HG03521 (cell line): ENCODE data around the gene WASL.
A peak's percentile ranks its signal among the peaks of the same experiment; 100 is the strongest.
"Not testable (repeated sequence)": the region's sequence is repeated elsewhere in the genome, so short reads cannot be mapped to it uniquely, and the experiment has no call there.

ENCODE experiments used
- ATAC-seq: cut with Tn5 transposase; IDR thresholded peaks from one replicate; pipeline ENCODE4 v1.9.1; 2021; ENCODE audit warnings: mild to moderate bottlenecking, moderate library complexity; ENCODE audit not compliant: unreplicated experiment

Gene WASL

GRCh38 chr7:123748734-123749536 lies at the start of gene WASL:
Gene WASL, minus strand, starts transcription at chr7:123749003. Its CDS starts 269 bp downstream, at chr7:123748734.
- peak; percentile 72 for ATAC-seq

- ATAC-seq, result no peak
Observed at GRCh38 chr7:123797673-123798531, 49.1 kb upstream of the WASL start.

GRCh38 chr7:123796568-123796967 lies 47.8 kb upstream of the WASL start:
- ATAC-seq, result no peak

GRCh38 chr7:123795917-123796316 lies 47.1 kb upstream of the WASL start:
- ATAC-seq, result no peak

GRCh38 chr7:123795116-123795515 lies 46.3 kb upstream of the WASL start:
- not testable (repeated sequence) for ATAC-seq

- ATAC-seq, result no peak
Observed at GRCh38 chr7:123792547-123792946, 43.7 kb upstream of the WASL start.

- ATAC-seq, result no peak
Observed at GRCh38 chr7:123791001-123791400, 42.2 kb upstream of the WASL start.

- no peak for ATAC-seq
Observed at GRCh38 chr7:123789817-123790216, 41.0 kb upstream of the WASL start.

- ATAC-seq, result no peak
Observed at GRCh38 chr7:123789206-123789784, 40.5 kb upstream of the WASL start.

- no peak for ATAC-seq
Observed at GRCh38 chr7:123788584-123788983, 39.8 kb upstream of the WASL start.

GRCh38 chr7:123787220-123788007 lies 38.6 kb upstream of the WASL start:
- ATAC-seq, result no peak

GRCh38 chr7:123784263-123784662 lies 35.5 kb upstream of the WASL start:
- ATAC-seq, result no peak

GRCh38 chr7:123783820-123784219 lies 35.0 kb upstream of the WASL start:
- no peak for ATAC-seq

- no peak for ATAC-seq
Observed at GRCh38 chr7:123782071-123782798, 33.4 kb upstream of the WASL start.

GRCh38 chr7:123780472-123780871 lies 31.7 kb upstream of the WASL start:
- not testable (repeated sequence) for ATAC-seq

GRCh38 chr7:123774496-123774895 lies 25.7 kb upstream of the WASL start:
- ATAC-seq, result no peak

GRCh38 chr7:123773481-123773880 lies 24.7 kb upstream of the WASL start:
- no peak for ATAC-seq

- ATAC-seq, result no peak
Observed at GRCh38 chr7:123772652-123773051, 23.8 kb upstream of the WASL start.

GRCh38 chr7:123771846-123772245 lies 23.0 kb upstream of the WASL start:
- no peak for ATAC-seq

- ATAC-seq, result no peak
Observed at GRCh38 chr7:123771256-123771655, 22.5 kb upstream of the WASL start.
